A549 (cell line): Measurements from ENCODE around the gene BOLA3. TPM values are rescaled to one million over a fixed set of nuclear protein-coding genes. Genes with fewer than 3 reads are reported as not detected.

ENCODE experiments used
- ATAC-seq, 2 experiments: fragments of 200-7000 bp in 1 of 2; fragments of >200 bp in 1 of 2; cut with Nextera tagmentation in 1 of 2; cut with Tn5 transposase in 1 of 2; 3 replicates each; pipeline versions ENCODE4 v1.8.0 to v1.9.1; 2018 to 2020; ENCODE audit warnings: mild to moderate bottlenecking in 1 of 2, moderate library complexity in 1 of 2
- CTCF ChIA-PET: fragments of 300-600 bp; sonication (Branson Sonifier 250); formaldehyde crosslinking; extraction: SDS; loops from one replicate; lab custom pipeline; 2021; ENCODE audit warnings: antibody characterized with exemption, inconsistent platforms; lab: Yijun Ruan, JAX
- POLR2A ChIA-PET: fragments of 350-600 bp; formaldehyde crosslinking; extraction: SDS; loops from one replicate; lab custom pipeline; 2021; ENCODE audit warnings: antibody characterized with exemption, inconsistent platforms; lab: Yijun Ruan, JAX
- DNase-seq, 2 experiments: peaks; one replicate each; pipeline versions ENCODE4 v3.0.0 to v3.0.0-alpha.2; 2011 to 2016; ENCODE audit warnings: low read depth in 1 of 2, low spot score in 1 of 2
- FAIRE-seq: peaks from 2 replicates; lab custom pipeline; 2011; peaks lifted over from hg19 to GRCh38; lab: Jason Lieb, UNC
- H3K27ac ChIP-seq, 2 experiments: fragments of >200 bp; sonication (Bioruptor Twin); formaldehyde crosslinking; 3 replicates each; pipeline ENCODE4 v1.5.1; 2016 to 2017
- H3K4me1 ChIP-seq: fragments of >200 bp; sonication (Bioruptor Twin); formaldehyde crosslinking; 3 replicates; pipeline ENCODE4 v1.6.1; 2016
- H3K4me2 ChIP-seq: fragments of >200 bp; sonication (Bioruptor Twin); formaldehyde crosslinking; 3 replicates; pipeline ENCODE4 v1.6.1; 2016
- H3K4me3 ChIP-seq: fragments of >200 bp; sonication (Bioruptor Twin); formaldehyde crosslinking; 3 replicates; pipeline ENCODE4 v1.5.1; 2016
- H3K9me3 ChIP-seq: fragments of >200 bp; sonication (Bioruptor Twin); formaldehyde crosslinking; 3 replicates; pipeline ENCODE4 v1.6.1; 2016
- BCL3 ChIP-seq: fragments of >200 bp; sonication (Bioruptor Twin); formaldehyde crosslinking; IDR thresholded peaks from 3 replicates; pipeline ENCODE4 v1.6.1; 2016
- CBX2 ChIP-seq: fragments of 200-600 bp; sonication (generic); IDR thresholded peaks from 2 replicates; pipeline ENCODE4 v1.6.1; 2016; ENCODE audit warnings: low read depth, mild to moderate bottlenecking, borderline replicate concordance
- CBX8 ChIP-seq: fragments of 200-600 bp; sonication (generic); IDR thresholded peaks from 2 replicates; pipeline ENCODE4 v1.6.1; 2016
- CHD4 ChIP-seq: fragments of 200-600 bp; sonication (generic); IDR thresholded peaks from 2 replicates; pipeline ENCODE4 v1.6.1; 2016; ENCODE audit warnings: antibody characterized with exemption, mild to moderate bottlenecking, borderline replicate concordance
- CTCF ChIP-seq: fragments of >200 bp; sonication (Bioruptor Twin); formaldehyde crosslinking; IDR thresholded peaks from 3 replicates; pipeline ENCODE4 v1.5.1; 2016
- EHF ChIP-seq: fragments of 250-450 bp; sonication (Bioruptor Pico); IDR thresholded peaks from 2 replicates; pipeline ENCODE4 v1.5.0; 2020; ENCODE audit warnings: mild to moderate bottlenecking
- EP300 ChIP-seq, 2 experiments: fragments of >200 bp; sonication (Bioruptor Twin); formaldehyde crosslinking; IDR thresholded peaks; 2 replicates in 1 of 2; 3 replicates in 1 of 2; pipeline ENCODE4 v1.6.1; 2016 to 2017
- FOSB ChIP-seq: fragments of 250-450 bp; sonication (Bioruptor Pico); IDR thresholded peaks from 2 replicates; pipeline ENCODE4 v1.5.0; 2020; ENCODE audit warnings: mild to moderate bottlenecking, moderate library complexity
- FOSL2 ChIP-seq, 2 experiments: fragments of 450-650 bp in 1 of 2; fragments of >200 bp in 1 of 2; sonication (Bioruptor Twin) in 1 of 2; formaldehyde crosslinking; IDR thresholded peaks; 2 replicates each; pipeline versions ENCODE4 v1.5.0 to v1.6.1; 2016 to 2020; ENCODE audit warnings: mild to moderate bottlenecking in 1 of 2, moderate library complexity in 1 of 2
- HDAC2 ChIP-seq: fragments of 200-600 bp; sonication (generic); IDR thresholded peaks from 2 replicates; pipeline ENCODE4 v1.6.1; 2016
- HOXA7 ChIP-seq: fragments of 250-450 bp; sonication (Bioruptor Pico); IDR thresholded peaks from 2 replicates; pipeline ENCODE4 v1.5.0; 2020; ENCODE audit warnings: mild to moderate bottlenecking, moderate library complexity
- JUN ChIP-seq, 2 experiments: fragments of >200 bp; sonication (Bioruptor Twin); formaldehyde crosslinking; IDR thresholded peaks; 2 replicates in 1 of 2; 3 replicates in 1 of 2; pipeline ENCODE4 v1.6.1; 2016 to 2017
- KDM1A ChIP-seq: fragments of 200-600 bp; sonication (generic); IDR thresholded peaks from 2 replicates; pipeline ENCODE4 v1.6.1; 2016; ENCODE audit warnings: low read depth, mild to moderate bottlenecking
- KDM5A ChIP-seq: fragments of 200-600 bp; sonication (generic); IDR thresholded peaks from 2 replicates; pipeline ENCODE4 v1.6.1; 2016; ENCODE audit warnings: antibody characterized with exemption, mild to moderate bottlenecking
- MAFK ChIP-seq: fragments of 450-650 bp; IDR thresholded peaks from 2 replicates; pipeline ENCODE4 v1.6.1; 2014; ENCODE audit not compliant: partially characterized antibody
- MAX ChIP-seq: IDR thresholded peaks from 2 replicates; pipeline ENCODE4 v1.6.1; 2012
- NFE2L2 ChIP-seq: fragments of 150-350 bp; conservative IDR thresholded peaks from 2 replicates; pipeline ENCODE4 v1.6.1; 2014; ENCODE audit warnings: low read length
- PHF8 ChIP-seq: fragments of 200-600 bp; sonication (generic); IDR thresholded peaks from 2 replicates; pipeline ENCODE4 v1.6.1; 2016; ENCODE audit warnings: low read depth, mild to moderate bottlenecking, antibody characterized with exemption, moderate library complexity, borderline replicate concordance
- RCOR1 ChIP-seq: fragments of 150-350 bp; IDR thresholded peaks from 2 replicates; pipeline ENCODE4 v1.6.1; 2014; ENCODE audit warnings: antibody characterized with exemption, low read length, low read depth
- REST ChIP-seq: fragments of 200-600 bp; sonication (generic); IDR thresholded peaks from 2 replicates; pipeline ENCODE4 v1.6.1; 2016; ENCODE audit warnings: antibody characterized with exemption, mild to moderate bottlenecking, moderate library complexity
- RFX5 ChIP-seq: fragments of 450-650 bp; IDR thresholded peaks from 2 replicates; pipeline ENCODE4 v1.7.1; 2014; ENCODE audit warnings: antibody characterized with exemption, mild to moderate bottlenecking, moderate library complexity
- SREBF2 ChIP-seq: fragments of 450-650 bp; IDR thresholded peaks from 2 replicates; pipeline ENCODE4 v1.6.1; 2014; ENCODE audit warnings: mild to moderate bottlenecking, moderate library complexity
- TFCP2L1 ChIP-seq: fragments of 250-450 bp; sonication (Bioruptor Pico); IDR thresholded peaks from 2 replicates; pipeline ENCODE4 v1.5.0; 2021; ENCODE audit warnings: mild to moderate bottlenecking
- TP53 ChIP-seq: fragments of 250-450 bp; sonication (Bioruptor Pico); IDR thresholded peaks from 2 replicates; pipeline ENCODE4 v1.5.0; 2021; ENCODE audit warnings: mild to moderate bottlenecking, moderate library complexity
- USF2 ChIP-seq: fragments of 450-650 bp; IDR thresholded peaks from 2 replicates; pipeline ENCODE4 v1.6.1; 2014; ENCODE audit warnings: antibody characterized with exemption
- ZC3H11A ChIP-seq: fragments of 450-650 bp; IDR thresholded peaks from 2 replicates; pipeline ENCODE4 v1.6.1; 2014; ENCODE audit warnings: antibody characterized with exemption, mild to moderate bottlenecking
- ZNF302 ChIP-seq: fragments of 250-450 bp; sonication (Bioruptor Pico); IDR thresholded peaks from 2 replicates; pipeline ENCODE4 v1.9.0; 2021; ENCODE audit warnings: inconsistent platforms, mild to moderate bottlenecking, moderate library complexity
- WGBS: methylation state at CpG from one replicate; pipeline ENCODE4 v1.1.6; 2017; ENCODE audit errors: missing lambda C conversion rate; 5-methylcytosine and 5-hydroxymethylcytosine counted together
- polyA plus RNA-seq, 4 experiments: library from polyadenylated mRNA; depleted of rRNA in 3 of 4; stranded (reverse); fragments of >200 nt; fragmentation: RNase III in 1 of 4; extraction: RNeasy Plus Mini Kit Qiagen cat#74134 plus additional on column Dnase treatment in 1 of 4; gene quantifications; 2 replicates in 3 of 4; 3 replicates in 1 of 4; pipeline ENCODE4 v1.2.3, GENCODE V29; 2011 to 2017

Gene BOLA3
- polyA plus RNA-seq, 2 of the 4 experiments (the other 2 are of a cell fraction): 136 to 139 TPM

GRCh38 chr2:74093426-74093825, 54.3 kb downstream of the BOLA3 start (continued):
- TF ChIP-seq CTCF: no peak
- TF ChIP-seq KDM5A: no peak
- no peak for TF ChIP-seq CBX8
- no peak for TF ChIP-seq ZNF302
- TF ChIP-seq TFCP2L1 (CRISPR knock-in tag): no peak
- no peak for TF ChIP-seq CHD4
- no peak for TF ChIP-seq MAFK
- no peak for TF ChIP-seq ZC3H11A

GRCh38 chr2:74092275-74092674, 55.4 kb downstream of the BOLA3 start:
- TF ChIP-seq USF2 (no peak), HOXA7 (CRISPR knock-in tag) (no peak), SREBF2 (no peak), HDAC2 (no peak), EHF (CRISPR knock-in tag) (no peak)
- TF ChIP-seq, all 56 proteins: peak for 0
- CTCF ChIA-PET: interaction anchor here (0.5 kb wide), 1 partner anchor 67 kb away, joined by 6 read pairs; no protein-coding TSS in a partner anchor
- 94% methylated on average over 7 of the region's 7 CpGs for WGBS
- Histone ChIP-seq H3K9me3 (no peaks in the 10 kb centered on the region), H3K4me1 (no peaks in the 10 kb centered on the region), H3K4me3 (no peak overlapping the region), H3K4me2 (no peak overlapping the region), H3K27ac (no peak overlapping the region)
- ATAC-seq (no peak), DNase-seq (no peak), FAIRE-seq (no peak)
- POLR2A ChIA-PET: no interaction called here

GRCh38 chr2:74091391-74091790, 56.3 kb downstream of the BOLA3 start:
- H3K4me1 ChIP-seq: no peaks in the 10 kb centered on the region
- FAIRE-seq: no peak
- H3K4me2 ChIP-seq: no peak overlapping the region
- H3K4me3 ChIP-seq: no peak overlapping the region
- H3K9me3 ChIP-seq: no peaks in the 10 kb centered on the region
- WGBS: 90% methylated on average over 3 of the region's 3 CpGs
- ChIA-PET CTCF (interaction anchor here (0.7 kb wide), 1 partner anchor 248 kb away, joined by 3 read pairs; no protein-coding TSS in a partner anchor), POLR2A (no interaction called here)
- TF ChIP-seq KDM1A (no peak), JUN (IDR thresholded peaks at IDR 0.05) (no peak), CBX2 (no peak), NFE2L2 (no peak), EP300 (IDR thresholded peaks at IDR 0.05) (no peak), SREBF2 (no peak), RFX5 (no peak), FOSB (CRISPR knock-in tag) (no peak), REST (no peak), FOSL2 (IDR thresholded peaks at IDR 0.05) (no peak), FOSL2 (CRISPR knock-in tag; IDR thresholded peaks at IDR 0.05) (no peak), PHF8 (no peak), TP53 (CRISPR knock-in tag) (no peak), CBX8 (no peak), RCOR1 (no peak), BCL3 (no peak), MAX (no peak)
- no peak for ATAC-seq
- H3K27ac ChIP-seq: no peak overlapping the region
- no peak for DNase-seq
